ENCODE data around the gene RCAN1. TPM values are rescaled to one million over a fixed set of nuclear protein-coding genes. Genes with fewer than 3 reads are reported as not detected.
A peak's percentile ranks its signal among the peaks of the same experiment; 100 is the strongest.

The RCAN1 gene
- total and polyA plus RNA-seq, 9 of the 15 experiments (the other 6 are each of a cell fraction or from before 2014, with no cell fraction given): 4.4 to 16.5 (median 12.3) TPM

DNA sequence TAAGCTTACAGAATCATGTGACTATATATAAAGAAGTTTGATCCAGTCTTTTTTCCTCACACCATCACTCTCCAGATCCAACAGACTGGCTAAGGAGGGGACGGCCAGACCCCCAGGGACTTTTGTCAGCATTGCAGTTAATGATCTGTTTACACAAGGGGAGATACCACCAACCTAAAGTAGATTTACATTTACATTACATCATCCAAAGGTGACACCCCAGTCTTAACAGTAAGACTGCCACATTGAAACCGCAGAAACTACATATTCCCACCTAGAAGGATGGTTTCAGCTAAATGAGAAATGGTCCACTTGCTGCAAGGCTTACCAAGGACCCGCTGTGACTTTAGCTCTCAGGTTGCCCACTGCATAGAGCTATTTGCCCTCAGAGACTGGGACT is 3.4 kb downstream of the RCAN1 start (continued):
- TF ChIP-seq, protein P1, sequence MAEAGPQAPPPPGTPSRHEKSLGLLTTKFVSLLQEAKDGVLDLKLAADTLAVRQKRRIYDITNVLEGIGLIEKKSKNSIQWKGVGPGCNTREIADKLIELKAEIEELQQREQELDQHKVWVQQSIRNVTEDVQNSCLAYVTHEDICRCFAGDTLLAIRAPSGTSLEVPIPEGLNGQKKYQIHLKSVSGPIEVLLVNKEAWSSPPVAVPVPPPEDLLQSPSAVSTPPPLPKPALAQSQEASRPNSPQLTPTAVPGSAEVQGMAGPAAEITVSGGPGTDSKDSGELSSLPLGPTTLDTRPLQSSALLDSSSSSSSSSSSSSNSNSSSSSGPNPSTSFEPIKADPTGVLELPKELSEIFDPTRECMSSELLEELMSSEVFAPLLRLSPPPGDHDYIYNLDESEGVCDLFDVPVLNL (CRISPR knock-in tag; IDR thresholded peaks at IDR 0.05; ENCODE audit: low read depth): no peak
- TF ChIP-seq KAT2B (IDR thresholded peaks at IDR 0.05; ENCODE audit: low read depth, low read length): no peak
- peak; percentile 48; the same call in 1 of the 2 replicates for TF ChIP-seq EP300 (IDR thresholded peaks at IDR 0.05; ENCODE audit: low read length)
- TF ChIP-seq NCOA2 (IDR thresholded peaks at IDR 0.05; ENCODE audit: partially characterized antibody in 2 of 2): no peak
- TF ChIP-seq, protein P2, sequence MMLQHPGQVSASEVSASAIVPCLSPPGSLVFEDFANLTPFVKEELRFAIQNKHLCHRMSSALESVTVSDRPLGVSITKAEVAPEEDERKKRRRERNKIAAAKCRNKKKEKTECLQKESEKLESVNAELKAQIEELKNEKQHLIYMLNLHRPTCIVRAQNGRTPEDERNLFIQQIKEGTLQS (IDR thresholded peaks at IDR 0.05): peak; percentile 76
- TF ChIP-seq, protein P2 (CRISPR knock-in tag; conservative IDR thresholded peaks at IDR 0.05): no peak
- no peak for TF ChIP-seq HMG20B (CRISPR knock-in tag; IDR thresholded peaks at IDR 0.05)
- no peak for TF ChIP-seq NCOA1 (IDR thresholded peaks at IDR 0.05; ENCODE audit: low read depth)
- TF ChIP-seq, protein P3, sequence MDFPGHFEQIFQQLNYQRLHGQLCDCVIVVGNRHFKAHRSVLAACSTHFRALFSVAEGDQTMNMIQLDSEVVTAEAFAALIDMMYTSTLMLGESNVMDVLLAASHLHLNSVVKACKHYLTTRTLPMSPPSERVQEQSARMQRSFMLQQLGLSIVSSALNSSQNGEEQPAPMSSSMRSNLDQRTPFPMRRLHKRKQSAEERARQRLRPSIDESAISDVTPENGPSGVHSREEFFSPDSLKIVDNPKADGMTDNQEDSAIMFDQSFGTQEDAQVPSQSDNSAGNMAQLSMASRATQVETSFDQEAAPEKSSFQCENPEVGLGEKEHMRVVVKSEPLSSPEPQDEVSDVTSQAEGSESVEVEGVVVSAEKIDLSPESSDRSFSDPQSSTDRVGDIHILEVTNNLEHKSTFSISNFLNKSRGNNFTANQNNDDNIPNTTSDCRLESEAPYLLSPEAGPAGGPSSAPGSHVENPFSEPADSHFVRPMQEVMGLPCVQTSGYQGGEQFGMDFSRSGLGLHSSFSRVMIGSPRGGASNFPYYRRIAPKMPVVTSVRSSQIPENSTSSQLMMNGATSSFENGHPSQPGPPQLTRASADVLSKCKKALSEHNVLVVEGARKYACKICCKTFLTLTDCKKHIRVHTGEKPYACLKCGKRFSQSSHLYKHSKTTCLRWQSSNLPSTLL (IDR thresholded peaks at IDR 0.05): no peak
- TF ChIP-seq, protein P4, sequence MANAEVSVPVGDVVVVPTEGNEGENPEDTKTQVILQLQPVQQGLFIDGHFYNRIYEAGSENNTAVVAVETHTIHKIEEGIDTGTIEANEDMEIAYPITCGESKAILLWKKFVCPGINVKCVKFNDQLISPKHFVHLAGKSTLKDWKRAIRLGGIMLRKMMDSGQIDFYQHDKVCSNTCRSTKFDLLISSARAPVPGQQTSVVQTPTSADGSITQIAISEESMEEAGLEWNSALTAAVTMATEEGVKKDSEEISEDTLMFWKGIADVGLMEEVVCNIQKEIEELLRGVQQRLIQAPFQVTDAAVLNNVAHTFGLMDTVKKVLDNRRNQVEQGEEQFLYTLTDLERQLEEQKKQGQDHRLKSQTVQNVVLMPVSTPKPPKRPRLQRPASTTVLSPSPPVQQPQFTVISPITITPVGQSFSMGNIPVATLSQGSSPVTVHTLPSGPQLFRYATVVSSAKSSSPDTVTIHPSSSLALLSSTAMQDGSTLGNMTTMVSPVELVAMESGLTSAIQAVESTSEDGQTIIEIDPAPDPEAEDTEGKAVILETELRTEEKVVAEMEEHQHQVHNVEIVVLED (CRISPR knock-in tag; IDR thresholded peaks at IDR 0.05): no peak
- no peak for TF ChIP-seq MECOM (CRISPR knock-in tag; IDR thresholded peaks at IDR 0.05)
- TF ChIP-seq FOXA1 (IDR thresholded peaks at IDR 0.05; ENCODE audit: borderline replicate concordance): no peak
- TF ChIP-seq SREBF1 (IDR thresholded peaks at IDR 0.05; ENCODE audit: borderline replicate concordance, low read depth, low read length): no peak
- TF ChIP-seq CEBPG (CRISPR knock-in tag; IDR thresholded peaks at IDR 0.05): peak; percentile 57
- peak in 1 of 2 experiments; percentile 78; a peak in 2 of 4 replicates for TF ChIP-seq CEBPG (tag; conservative IDR thresholded peaks at IDR 0.05 in 1 of 2, IDR thresholded peaks at IDR 0.05 in 1 of 2)
- peak; percentile 90 for TF ChIP-seq ATF7 (IDR thresholded peaks at IDR 0.05)
- TF ChIP-seq MEIS2 (IDR thresholded peaks at IDR 0.05; ENCODE audit: partially characterized antibody): peak; percentile 23
- no peak for TF ChIP-seq EHMT2 (IDR thresholded peaks at IDR 0.05)
- TF ChIP-seq, protein P5, sequence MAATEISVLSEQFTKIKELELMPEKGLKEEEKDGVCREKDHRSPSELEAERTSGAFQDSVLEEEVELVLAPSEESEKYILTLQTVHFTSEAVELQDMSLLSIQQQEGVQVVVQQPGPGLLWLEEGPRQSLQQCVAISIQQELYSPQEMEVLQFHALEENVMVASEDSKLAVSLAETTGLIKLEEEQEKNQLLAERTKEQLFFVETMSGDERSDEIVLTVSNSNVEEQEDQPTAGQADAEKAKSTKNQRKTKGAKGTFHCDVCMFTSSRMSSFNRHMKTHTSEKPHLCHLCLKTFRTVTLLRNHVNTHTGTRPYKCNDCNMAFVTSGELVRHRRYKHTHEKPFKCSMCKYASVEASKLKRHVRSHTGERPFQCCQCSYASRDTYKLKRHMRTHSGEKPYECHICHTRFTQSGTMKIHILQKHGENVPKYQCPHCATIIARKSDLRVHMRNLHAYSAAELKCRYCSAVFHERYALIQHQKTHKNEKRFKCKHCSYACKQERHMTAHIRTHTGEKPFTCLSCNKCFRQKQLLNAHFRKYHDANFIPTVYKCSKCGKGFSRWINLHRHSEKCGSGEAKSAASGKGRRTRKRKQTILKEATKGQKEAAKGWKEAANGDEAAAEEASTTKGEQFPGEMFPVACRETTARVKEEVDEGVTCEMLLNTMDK (IDR thresholded peaks at IDR 0.05; ENCODE audit: borderline replicate concordance, insufficient read depth, low read depth, low read length, poor library complexity, severe bottlenecking): no peak
